Caco-2 (cell line): ENCODE results near the gene COL25A1. TPM values are rescaled to one million over a fixed set of nuclear protein-coding genes. Genes with fewer than 3 reads are reported as not detected.

Source experiments
- BruUV-seq: library from RNA; stranded (reverse); fragments of 400-500 nt; replicated peaks from 2 replicates; lab custom pipeline; 2021; lab: Mats Ljungman, UMichigan
- CTCF ChIA-PET: fragments of 300-600 bp; sonication (Branson Sonifier 250); formaldehyde crosslinking; loops from one replicate; lab custom pipeline; 2022; ENCODE audit warnings: antibody characterized with exemption; lab: Charles Lee
- POLR2A ChIA-PET: fragments of 300-600 bp; sonication (Branson Sonifier 250); formaldehyde crosslinking; loops from one replicate; lab custom pipeline; 2022; ENCODE audit warnings: antibody characterized with exemption; lab: Charles Lee
- DNase-seq, 2 experiments: peaks; one replicate each; pipeline versions ENCODE4 v3.0.0 to v3.0.0-alpha.2; 2020 to 2022
- H3K27me3 ChIP-seq: replicated peaks from 2 replicates; pipeline ENCODE4 v1.6.0; 2011; ENCODE audit warnings: low read length; ENCODE audit not compliant: control insufficient read depth, insufficient read depth
- H3K36me3 ChIP-seq: 2 replicates; pipeline ENCODE4 v1.5.1; 2011; ENCODE audit warnings: low read length; ENCODE audit not compliant: control insufficient read depth, insufficient read depth
- H3K4me1 ChIP-seq: fragments of 250-450 bp; sonication (Bioruptor Pico); 2 replicates; pipeline ENCODE4 v1.5.1; 2020; ENCODE audit warnings: mild to moderate bottlenecking
- H3K4me3 ChIP-seq: 2 replicates; pipeline ENCODE4 v1.5.1; 2011; ENCODE audit warnings: low read depth, mild to moderate bottlenecking, control low read depth, low read length
- H3K9me3 ChIP-seq: fragments of 250-450 bp; sonication (Bioruptor Pico); 2 replicates; pipeline ENCODE4 v1.5.1; 2020; ENCODE audit warnings: mild to moderate bottlenecking, moderate library complexity
- H3K27ac Mint-ChIP-seq: one replicate; pipeline ENCODE4 v1.8.0; 2022; ENCODE audit warnings: mixed read lengths; ENCODE audit not compliant: unreplicated experiment
- H3K27me3 Mint-ChIP-seq: one replicate; pipeline ENCODE4 v1.8.0; 2022; ENCODE audit warnings: mixed read lengths; ENCODE audit not compliant: insufficient read depth, unreplicated experiment
- H3K36me3 Mint-ChIP-seq: one replicate; pipeline ENCODE4 v1.8.0; 2022; ENCODE audit warnings: mild to moderate bottlenecking, mixed read lengths; ENCODE audit not compliant: insufficient read depth, unreplicated experiment
- H3K4me1 Mint-ChIP-seq: one replicate; pipeline ENCODE4 v1.8.0; 2022; ENCODE audit warnings: low read depth, mixed read lengths; ENCODE audit not compliant: unreplicated experiment
- H3K4me3 Mint-ChIP-seq: one replicate; pipeline ENCODE4 v1.8.0; 2022; ENCODE audit warnings: mild to moderate bottlenecking, moderate library complexity, mixed read lengths; ENCODE audit not compliant: unreplicated experiment
- H3K9me3 Mint-ChIP-seq: one replicate; pipeline ENCODE4 v1.8.0; 2022; ENCODE audit warnings: mixed read lengths; ENCODE audit not compliant: unreplicated experiment
- intact Hi-C: fragments of 100-400 bp; cut with micrococcal nuclease; formaldehyde crosslinking; loops from one replicate; pipeline ENCODE4 v1.10.0; 2022; ENCODE audit not compliant: unreplicated experiment
- total RNA-seq: library from RNA; stranded (reverse); gene quantifications from 2 replicates; pipeline ENCODE4 v1.2.3, GENCODE V29; 2022
- TF ChIP-seq, protein P1 (sequence below), 2 experiments: fragments of 200-600 bp in 1 of 2; IDR thresholded peaks; 1 replicate in 1 of 2; 2 replicates in 1 of 2; pipeline versions ENCODE4 v1.5.1 to v1.8.0; 2011 to 2022; ENCODE audit warnings: antibody characterized with exemption in 1 of 2, control low read depth in 1 of 2, inconsistent platforms in 1 of 2, low read depth in 1 of 2, low read length in 1 of 2, mild to moderate bottlenecking in 1 of 2, moderate library complexity in 1 of 2; ENCODE audit not compliant: insufficient read depth in 1 of 2, severe bottlenecking in 1 of 2, unreplicated experiment in 1 of 2

Gene COL25A1
- total RNA-seq, 1 experiment from 2014 or later: not detected

DNA sequence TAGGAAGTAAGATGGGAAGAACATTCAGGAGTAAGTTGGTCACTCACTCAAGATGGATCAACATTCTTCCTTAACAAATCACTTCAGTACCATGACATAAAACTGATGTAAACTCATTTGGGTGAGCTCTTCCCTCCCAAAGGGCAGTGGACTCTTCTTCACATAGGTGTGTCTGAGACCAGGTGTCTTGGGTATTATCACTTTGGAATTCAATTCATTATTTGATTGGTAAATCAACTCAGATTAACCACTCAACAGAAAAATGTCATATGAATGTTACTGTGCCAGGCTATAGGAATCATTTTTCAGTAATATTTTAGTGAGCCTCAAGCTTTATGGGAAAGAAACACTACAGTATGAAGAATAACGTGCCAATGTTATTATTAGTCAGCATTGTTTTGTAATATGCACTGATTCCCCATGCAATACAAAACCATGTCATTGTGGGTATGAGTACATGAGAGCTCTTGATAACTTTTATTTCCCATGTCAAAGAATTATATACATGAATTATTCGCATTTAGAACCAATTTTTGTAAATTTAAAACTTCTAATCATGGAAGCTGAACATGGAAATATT is 481.0 kb downstream of the COL25A1 start:
- no peak overlapping the region for H3K4me3 ChIP-seq
- no peak overlapping the region for H3K27ac Mint-ChIP-seq
- no peaks in the 10 kb centered on the region for H3K36me3 Mint-ChIP-seq
- no peaks in the 10 kb centered on the region for H3K4me1 ChIP-seq
- no peaks in the 10 kb centered on the region for H3K9me3 Mint-ChIP-seq
- no peaks in the 10 kb centered on the region for H3K9me3 ChIP-seq
- H3K27me3 ChIP-seq: no peaks in the 10 kb centered on the region
- no peaks in the 10 kb centered on the region for H3K36me3 ChIP-seq
- TF ChIP-seq, protein P1, sequence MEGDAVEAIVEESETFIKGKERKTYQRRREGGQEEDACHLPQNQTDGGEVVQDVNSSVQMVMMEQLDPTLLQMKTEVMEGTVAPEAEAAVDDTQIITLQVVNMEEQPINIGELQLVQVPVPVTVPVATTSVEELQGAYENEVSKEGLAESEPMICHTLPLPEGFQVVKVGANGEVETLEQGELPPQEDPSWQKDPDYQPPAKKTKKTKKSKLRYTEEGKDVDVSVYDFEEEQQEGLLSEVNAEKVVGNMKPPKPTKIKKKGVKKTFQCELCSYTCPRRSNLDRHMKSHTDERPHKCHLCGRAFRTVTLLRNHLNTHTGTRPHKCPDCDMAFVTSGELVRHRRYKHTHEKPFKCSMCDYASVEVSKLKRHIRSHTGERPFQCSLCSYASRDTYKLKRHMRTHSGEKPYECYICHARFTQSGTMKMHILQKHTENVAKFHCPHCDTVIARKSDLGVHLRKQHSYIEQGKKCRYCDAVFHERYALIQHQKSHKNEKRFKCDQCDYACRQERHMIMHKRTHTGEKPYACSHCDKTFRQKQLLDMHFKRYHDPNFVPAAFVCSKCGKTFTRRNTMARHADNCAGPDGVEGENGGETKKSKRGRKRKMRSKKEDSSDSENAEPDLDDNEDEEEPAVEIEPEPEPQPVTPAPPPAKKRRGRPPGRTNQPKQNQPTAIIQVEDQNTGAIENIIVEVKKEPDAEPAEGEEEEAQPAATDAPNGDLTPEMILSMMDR (IDR thresholded peaks at IDR 0.05; ENCODE audit: insufficient read depth in 1 of 2, low read depth in 1 of 2, low read length in 1 of 2, severe bottlenecking in 1 of 2, unreplicated experiment in 1 of 2): no peak
- H3K27me3 Mint-ChIP-seq: peaks cover 2% of the 10 kb centered on the region
- H3K4me3 Mint-ChIP-seq: no peak overlapping the region
- ChIA-PET POLR2A (no interaction called here), CTCF (no interaction called here)
- H3K4me1 Mint-ChIP-seq: no peaks in the 10 kb centered on the region
- DNase-seq: no peak
- intact Hi-C loops: no loop called here
- BruUV-seq: no TSS peak

DNA sequence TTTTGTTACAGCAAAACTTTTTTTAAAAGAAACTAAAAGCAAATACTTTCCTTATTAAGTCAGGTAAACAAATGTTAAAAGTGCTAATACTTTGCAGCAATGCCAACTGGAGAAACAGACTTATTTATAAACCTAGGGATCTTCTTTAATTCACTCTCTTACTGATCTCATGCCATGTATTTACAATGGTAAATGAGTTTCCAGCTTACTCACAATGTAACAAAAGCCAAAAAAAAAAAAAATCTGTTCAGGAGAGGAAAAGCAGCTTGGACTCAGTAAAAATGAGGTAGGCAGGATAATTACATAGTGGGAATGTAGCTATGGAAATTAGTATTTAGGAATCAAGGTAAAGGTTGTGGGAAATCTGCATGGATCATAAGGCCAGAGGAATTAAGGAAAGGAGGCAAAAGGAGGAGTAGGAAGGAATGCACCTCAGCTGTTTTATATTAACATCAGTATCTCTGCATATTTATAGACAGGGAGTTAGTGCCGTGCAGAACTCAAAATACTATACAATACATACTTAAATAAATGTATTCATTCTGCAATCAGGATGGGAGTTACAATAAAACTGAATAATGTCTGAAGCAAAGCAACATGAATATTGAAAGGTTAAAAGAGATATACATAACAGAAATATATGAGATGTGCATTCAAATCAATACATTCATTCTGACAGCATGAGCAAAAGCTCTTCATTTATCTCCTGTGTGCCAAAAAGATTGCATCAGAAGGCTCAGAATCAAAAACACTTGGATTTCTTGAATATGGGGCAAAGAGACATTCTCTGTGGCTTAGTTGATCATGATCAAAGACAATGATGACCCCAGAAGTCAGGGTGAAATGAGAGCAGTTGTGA is 481.7 kb downstream of the COL25A1 start:
- Histone ChIP-seq H3K4me3 (no peak overlapping the region), H3K27me3 (no peaks in the 10 kb centered on the region; the same call in 1 of the 2 replicates), H3K9me3 (no peaks in the 10 kb centered on the region), H3K36me3 (no peaks in the 10 kb centered on the region), H3K4me1 (no peaks in the 10 kb centered on the region)
- Mint-ChIP-seq H3K27me3 (peaks cover 3% of the 10 kb centered on the region), H3K4me3 (no peak overlapping the region), H3K36me3 (no peaks in the 10 kb centered on the region), H3K27ac (no peak overlapping the region), H3K9me3 (no peaks in the 10 kb centered on the region), H3K4me1 (no peaks in the 10 kb centered on the region)
- DNase-seq: no peak
- ChIA-PET POLR2A (no interaction called here), CTCF (no interaction called here)
- TF ChIP-seq, protein P1 (IDR thresholded peaks at IDR 0.05; ENCODE audit: insufficient read depth in 1 of 2, low read depth in 1 of 2, low read length in 1 of 2, severe bottlenecking in 1 of 2, unreplicated experiment in 1 of 2): no peak
- BruUV-seq: no TSS peak
- intact Hi-C loops: no loop called here

DNA sequence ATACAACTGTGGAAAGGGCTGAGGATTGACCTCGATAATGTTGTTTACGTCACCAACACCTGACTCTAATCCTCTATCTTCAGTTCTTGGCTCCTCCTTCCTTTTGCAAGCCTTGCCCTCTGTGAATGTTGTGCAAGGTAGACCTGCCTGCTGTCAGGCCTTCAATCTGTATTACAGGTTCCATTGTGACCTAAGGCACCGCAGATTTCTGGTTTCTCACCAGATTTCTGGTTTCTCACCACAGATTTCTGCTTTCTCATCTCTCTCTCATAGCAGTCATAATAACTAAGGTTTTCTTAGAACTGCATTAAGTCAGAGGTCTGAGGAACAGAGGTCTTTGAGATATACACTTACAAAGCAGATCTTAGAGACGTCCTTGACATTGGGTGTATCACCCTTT is 488.1 kb downstream of the COL25A1 start:
- POLR2A ChIA-PET: no interaction called here
- BruUV-seq: no TSS peak
- DNase-seq: no peak
- no peak overlapping the region for H3K4me3 ChIP-seq
- Mint-ChIP-seq H3K4me1 (no peaks in the 10 kb centered on the region), H3K4me3 (no peak overlapping the region), H3K9me3 (no peaks in the 10 kb centered on the region), H3K36me3 (no peaks in the 10 kb centered on the region), H3K27me3 (peaks cover 6% of the 10 kb centered on the region), H3K27ac (no peak overlapping the region)
- H3K9me3 ChIP-seq: no peaks in the 10 kb centered on the region
- H3K36me3 ChIP-seq: no peaks in the 10 kb centered on the region
- no peaks in the 10 kb centered on the region for H3K4me1 ChIP-seq
- TF ChIP-seq, protein P1 (IDR thresholded peaks at IDR 0.05; ENCODE audit: insufficient read depth in 1 of 2, low read depth in 1 of 2, low read length in 1 of 2, severe bottlenecking in 1 of 2, unreplicated experiment in 1 of 2): no peak
- no peaks in the 10 kb centered on the region; the same call in 1 of the 2 replicates for H3K27me3 ChIP-seq
- CTCF ChIA-PET: no interaction called here
- intact Hi-C loops: no loop called here
